Measurements from ENCODE around the gene GNPTAB. TPM values are rescaled to one million over a fixed set of nuclear protein-coding genes. Genes with fewer than 3 reads are reported as not detected.
"Not testable (repeated sequence)": the region's sequence is repeated elsewhere in the genome, so short reads cannot be mapped to it uniquely, and the experiment has no call there.

The GNPTAB gene
- total RNA-seq, 1 donor from 2014 or later, result 26.5 TPM

GRCh38 chr12:101813117-101813516, 17.6 kb downstream of the GNPTAB start:
- H3K36me3 ChIP-seq (ENCODE audit: control insufficient read depth, insufficient read depth, low read length), result no peaks in the 10 kb centered on the region
- DNase-seq (ENCODE audit: low read depth), result no peak
- TF ChIP-seq CTCF (IDR thresholded peaks at IDR 0.05; ENCODE audit: insufficient read depth, low read length, poor library complexity, severe bottlenecking), result no peak
- H3K4me3 ChIP-seq (ENCODE audit: low read depth, low read length), result no peak overlapping the region
- H3K27me3 ChIP-seq (ENCODE audit: control insufficient read depth, insufficient read depth, low read length), result no peaks in the 10 kb centered on the region

GRCh38 chr12:101812716-101813115, 18.0 kb downstream of the GNPTAB start:
- H3K27me3 ChIP-seq (ENCODE audit: control insufficient read depth, insufficient read depth, low read length); DNase-seq (ENCODE audit: low read depth); H3K36me3 ChIP-seq (ENCODE audit: control insufficient read depth, insufficient read depth, low read length); H3K4me3 ChIP-seq (ENCODE audit: low read depth, low read length): not testable (repeated sequence)

GRCh38 chr12:101811342-101811741, 19.4 kb downstream of the GNPTAB start:
- not testable (repeated sequence) for H3K27me3 ChIP-seq (ENCODE audit: control insufficient read depth, insufficient read depth, low read length); H3K36me3 ChIP-seq (ENCODE audit: control insufficient read depth, insufficient read depth, low read length); H3K4me3 ChIP-seq (ENCODE audit: low read depth, low read length); DNase-seq (ENCODE audit: low read depth)

- Histone ChIP-seq H3K27me3 (ENCODE audit: control insufficient read depth, insufficient read depth, low read length) (no peaks in the 10 kb centered on the region), H3K36me3 (ENCODE audit: control insufficient read depth, insufficient read depth, low read length) (no peaks in the 10 kb centered on the region), H3K4me3 (ENCODE audit: low read depth, low read length) (no peak overlapping the region)
- no peak for DNase-seq (ENCODE audit: low read depth)
- TF ChIP-seq CTCF (IDR thresholded peaks at IDR 0.05; ENCODE audit: insufficient read depth, low read length, poor library complexity, severe bottlenecking), result no peak
Measured at GRCh38 chr12:101809208-101809607, 21.6 kb downstream of the GNPTAB start.

GRCh38 chr12:101806265-101806664, 24.5 kb downstream of the GNPTAB start:
- Histone ChIP-seq H3K4me3 (ENCODE audit: low read depth, low read length) (no peak overlapping the region), H3K27me3 (ENCODE audit: control insufficient read depth, insufficient read depth, low read length) (no peaks in the 10 kb centered on the region), H3K36me3 (ENCODE audit: control insufficient read depth, insufficient read depth, low read length) (no peaks in the 10 kb centered on the region)
- no peak for TF ChIP-seq CTCF (IDR thresholded peaks at IDR 0.05; ENCODE audit: insufficient read depth, low read length, poor library complexity, severe bottlenecking)
- no peak for DNase-seq (ENCODE audit: low read depth)

GRCh38 chr12:101804409-101804808, 26.4 kb downstream of the GNPTAB start:
- no peak overlapping the region for H3K4me3 ChIP-seq (ENCODE audit: low read depth, low read length)
- H3K27me3 ChIP-seq (ENCODE audit: control insufficient read depth, insufficient read depth, low read length), result no peaks in the 10 kb centered on the region
- H3K36me3 ChIP-seq (ENCODE audit: control insufficient read depth, insufficient read depth, low read length), result no peaks in the 10 kb centered on the region
- TF ChIP-seq CTCF (IDR thresholded peaks at IDR 0.05; ENCODE audit: insufficient read depth, low read length, poor library complexity, severe bottlenecking), result no peak
- DNase-seq (ENCODE audit: low read depth), result no peak

- no peak for TF ChIP-seq CTCF (IDR thresholded peaks at IDR 0.05; ENCODE audit: insufficient read depth, low read length, poor library complexity, severe bottlenecking)
- no peaks in the 10 kb centered on the region for H3K36me3 ChIP-seq (ENCODE audit: control insufficient read depth, insufficient read depth, low read length)
- no peak for DNase-seq (ENCODE audit: low read depth)
- H3K27me3 ChIP-seq (ENCODE audit: control insufficient read depth, insufficient read depth, low read length), result no peaks in the 10 kb centered on the region
- H3K4me3 ChIP-seq (ENCODE audit: low read depth, low read length), result no peak overlapping the region
Measured at GRCh38 chr12:101803978-101804377, 26.8 kb downstream of the GNPTAB start.
